HEK293 (cell line): Measurements from ENCODE around the gene MN1.

Experiments
- BCL11B ChIP-seq: fragments of 450-650 bp; formaldehyde crosslinking; IDR thresholded peaks from 2 replicates; pipeline ENCODE4 v1.5.1; 2016; ENCODE audit warnings: low read depth, missing biosample characterization, missing genetic modification characterization
- GFI1B ChIP-seq: fragments of 450-650 bp; formaldehyde crosslinking; IDR thresholded peaks from 2 replicates; pipeline ENCODE4 v1.5.1; 2016; ENCODE audit warnings: missing biosample characterization, missing genetic modification characterization
- GLIS2 ChIP-seq: fragments of 450-650 bp; formaldehyde crosslinking; IDR thresholded peaks from 2 replicates; pipeline ENCODE4 v1.5.1; 2016; ENCODE audit warnings: missing biosample characterization, missing genetic modification characterization
- KLF9 ChIP-seq: fragments of 450-650 bp; formaldehyde crosslinking; IDR thresholded peaks from 2 replicates; pipeline ENCODE4 v1.5.1; 2016; ENCODE audit warnings: missing biosample characterization, missing genetic modification characterization, low read depth
- MYNN ChIP-seq: fragments of 450-650 bp; formaldehyde crosslinking; IDR thresholded peaks from 2 replicates; pipeline ENCODE4 v1.5.1; 2016; ENCODE audit warnings: missing biosample characterization, missing genetic modification characterization, borderline replicate concordance
- WT1 ChIP-seq: fragments of 450-650 bp; formaldehyde crosslinking; IDR thresholded peaks from 2 replicates; pipeline ENCODE4 v1.5.1; 2016; ENCODE audit warnings: missing biosample characterization, missing genetic modification characterization
- ZBTB20 ChIP-seq: fragments of 450-650 bp; formaldehyde crosslinking; IDR thresholded peaks from 2 replicates; pipeline ENCODE4 v1.5.1; 2016; ENCODE audit warnings: missing biosample characterization, missing genetic modification characterization
- ZBTB48 ChIP-seq: fragments of 450-650 bp; formaldehyde crosslinking; IDR thresholded peaks from 2 replicates; pipeline ENCODE4 v1.5.1; 2016; ENCODE audit warnings: missing biosample characterization, missing genetic modification characterization
- ZBTB7A ChIP-seq: fragments of 450-650 bp; formaldehyde crosslinking; IDR thresholded peaks from 2 replicates; pipeline ENCODE4 v1.5.1; 2016; ENCODE audit warnings: low read depth, missing biosample characterization, missing genetic modification characterization
- ZEB2 ChIP-seq: fragments of 450-650 bp; formaldehyde crosslinking; IDR thresholded peaks from 2 replicates; pipeline ENCODE4 v1.5.1; 2016; ENCODE audit warnings: missing biosample characterization, missing genetic modification characterization
- ZFP69B ChIP-seq: fragments of 450-650 bp; formaldehyde crosslinking; IDR thresholded peaks from 2 replicates; pipeline ENCODE4 v1.5.1; 2016; ENCODE audit warnings: missing biosample characterization, missing genetic modification characterization
- ZNF138 ChIP-seq: fragments of 450-650 bp; formaldehyde crosslinking; IDR thresholded peaks from 2 replicates; pipeline ENCODE4 v1.5.1; 2016; ENCODE audit warnings: missing biosample characterization, missing genetic modification characterization, borderline replicate concordance
- ZNF140 ChIP-seq: fragments of 450-650 bp; formaldehyde crosslinking; IDR thresholded peaks from 2 replicates; pipeline ENCODE4 v1.5.1; 2016; ENCODE audit warnings: missing biosample characterization, missing genetic modification characterization
- ZNF174 ChIP-seq: fragments of 450-650 bp; formaldehyde crosslinking; IDR thresholded peaks from 2 replicates; pipeline ENCODE4 v1.5.0; 2017; ENCODE audit warnings: missing biosample characterization, mild to moderate bottlenecking, missing genetic modification characterization
- ZNF548 ChIP-seq: fragments of 450-650 bp; formaldehyde crosslinking; IDR thresholded peaks from 2 replicates; pipeline ENCODE4 v1.5.1; 2016; ENCODE audit warnings: missing biosample characterization, missing genetic modification characterization
- ZNF610 ChIP-seq: fragments of 450-650 bp; formaldehyde crosslinking; IDR thresholded peaks from 2 replicates; pipeline ENCODE4 v1.5.1; 2016; ENCODE audit warnings: missing biosample characterization, missing genetic modification characterization, borderline replicate concordance
- ZNF701 ChIP-seq: fragments of 450-650 bp; formaldehyde crosslinking; IDR thresholded peaks from 2 replicates; pipeline ENCODE4 v1.5.1; 2016; ENCODE audit warnings: missing biosample characterization, missing genetic modification characterization
- ZNF776 ChIP-seq: fragments of 450-650 bp; formaldehyde crosslinking; IDR thresholded peaks from 2 replicates; pipeline ENCODE4 v1.5.0; 2017; ENCODE audit warnings: missing biosample characterization, missing genetic modification characterization, borderline replicate concordance
- ZNF777 ChIP-seq: fragments of 450-650 bp; formaldehyde crosslinking; IDR thresholded peaks from 2 replicates; pipeline ENCODE4 v1.5.1; 2017; ENCODE audit warnings: missing biosample characterization, missing genetic modification characterization, borderline replicate concordance
- TF ChIP-seq, protein P1 (sequence below): fragments of 450-650 bp; formaldehyde crosslinking; IDR thresholded peaks from 2 replicates; pipeline ENCODE4 v1.5.1; 2016; ENCODE audit warnings: missing biosample characterization, missing genetic modification characterization
- TF ChIP-seq, protein P2 (sequence below): fragments of 450-650 bp; formaldehyde crosslinking; IDR thresholded peaks from 2 replicates; pipeline ENCODE4; 2016; ENCODE audit warnings: missing biosample characterization, missing genetic modification characterization
- TF ChIP-seq, protein P3 (sequence below): fragments of 450-650 bp; formaldehyde crosslinking; IDR thresholded peaks from 2 replicates; pipeline ENCODE4 v1.5.1; 2017; ENCODE audit warnings: missing biosample characterization, missing genetic modification characterization
- TF ChIP-seq, protein P4 (sequence below): fragments of 450-650 bp; formaldehyde crosslinking; IDR thresholded peaks from 2 replicates; pipeline ENCODE4 v1.5.1; 2016; ENCODE audit warnings: missing biosample characterization, missing genetic modification characterization, low read depth
- TF ChIP-seq, protein P5 (sequence below): fragments of 450-650 bp; formaldehyde crosslinking; IDR thresholded peaks from 2 replicates; pipeline ENCODE4 v1.5.1; 2016; ENCODE audit warnings: missing biosample characterization, missing genetic modification characterization
- TF ChIP-seq, protein P6 (sequence below): fragments of 450-650 bp; formaldehyde crosslinking; IDR thresholded peaks from 2 replicates; pipeline ENCODE4 v1.5.1; 2017; ENCODE audit warnings: missing biosample characterization, missing genetic modification characterization
- TF ChIP-seq, protein P7 (sequence below): sonication (generic); formaldehyde crosslinking; IDR thresholded peaks from 2 replicates; pipeline ENCODE4 v1.8.1; 2022; ENCODE audit warnings: mild to moderate bottlenecking, moderate library complexity, missing genetic modification reagents
- TF ChIP-seq, protein P8 (sequence below): fragments of 450-650 bp; formaldehyde crosslinking; IDR thresholded peaks from 2 replicates; pipeline ENCODE4 v1.5.1; 2017; ENCODE audit warnings: missing biosample characterization, mild to moderate bottlenecking, missing genetic modification characterization, moderate library complexity

The MN1 gene

DNA sequence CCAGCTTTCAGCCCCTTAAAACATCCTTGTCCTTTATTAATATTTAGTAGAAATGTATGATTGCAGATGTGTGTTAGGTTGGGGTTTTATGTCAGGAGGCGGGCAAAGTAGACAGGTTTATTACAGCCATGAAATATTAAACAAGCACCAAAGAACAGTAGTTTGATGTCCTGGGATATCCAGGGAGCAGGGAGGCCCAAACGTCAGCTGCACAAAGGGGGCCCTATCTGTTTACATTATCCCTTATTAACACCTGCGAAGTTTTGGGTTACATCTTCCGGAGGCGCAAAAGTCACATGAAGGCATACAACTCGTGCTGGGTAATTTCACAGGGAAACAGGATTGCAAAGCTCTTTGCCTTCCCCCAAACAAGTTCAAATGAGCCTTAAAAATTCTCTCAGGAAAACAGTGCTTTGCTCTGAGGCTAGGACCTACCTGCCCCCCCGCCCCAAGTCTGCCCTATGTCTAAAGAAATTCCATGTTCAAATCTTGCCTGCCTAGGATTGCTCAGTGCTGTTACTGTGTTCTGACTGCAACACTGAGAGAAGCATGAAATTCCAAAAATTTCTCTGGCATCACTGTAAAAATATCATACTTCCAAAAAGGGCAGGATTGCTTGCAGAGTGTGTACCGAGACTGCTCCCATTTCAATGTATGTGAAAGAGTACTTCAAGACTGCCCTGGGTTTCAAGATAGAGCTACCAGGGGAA is 8.9 kb downstream of the MN1 start (continued):
- TF ChIP-seq GLIS2 (no peak), ZEB2 (tag by site-specific recombination) (no peak), ZNF140 (tag by site-specific recombination) (no peak), ZBTB20 (tag by site-specific recombination) (0 out of 2 replicates have a peak, but pooled peaks have one; percentile 22), ZBTB7A (no peak), ZNF138 (no peak), ZFP69B (no peak), ZNF777 (no peak), ZNF776 (tag by site-specific recombination) (no peak), ZNF174 (no peak), MYNN (tag by site-specific recombination) (no peak), WT1 (tag by site-specific recombination) (peak; percentile 97), ZBTB48 (tag by site-specific recombination) (peak; percentile 83), ZNF701 (tag by site-specific recombination) (no peak), BCL11B (no peak), KLF9 (no peak), ZNF610 (tag by site-specific recombination) (no peak), ZNF548 (tag by site-specific recombination) (no peak), GFI1B (tag by site-specific recombination) (no peak)
- TF ChIP-seq, protein P1, sequence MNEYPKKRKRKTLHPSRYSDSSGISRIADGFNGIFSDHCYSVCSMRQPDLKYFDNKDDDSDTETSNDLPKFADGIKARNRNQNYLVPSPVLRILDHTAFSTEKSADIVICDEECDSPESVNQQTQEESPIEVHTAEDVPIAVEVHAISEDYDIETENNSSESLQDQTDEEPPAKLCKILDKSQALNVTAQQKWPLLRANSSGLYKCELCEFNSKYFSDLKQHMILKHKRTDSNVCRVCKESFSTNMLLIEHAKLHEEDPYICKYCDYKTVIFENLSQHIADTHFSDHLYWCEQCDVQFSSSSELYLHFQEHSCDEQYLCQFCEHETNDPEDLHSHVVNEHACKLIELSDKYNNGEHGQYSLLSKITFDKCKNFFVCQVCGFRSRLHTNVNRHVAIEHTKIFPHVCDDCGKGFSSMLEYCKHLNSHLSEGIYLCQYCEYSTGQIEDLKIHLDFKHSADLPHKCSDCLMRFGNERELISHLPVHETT (tag by site-specific recombination), result no peak
- TF ChIP-seq, protein P2, sequence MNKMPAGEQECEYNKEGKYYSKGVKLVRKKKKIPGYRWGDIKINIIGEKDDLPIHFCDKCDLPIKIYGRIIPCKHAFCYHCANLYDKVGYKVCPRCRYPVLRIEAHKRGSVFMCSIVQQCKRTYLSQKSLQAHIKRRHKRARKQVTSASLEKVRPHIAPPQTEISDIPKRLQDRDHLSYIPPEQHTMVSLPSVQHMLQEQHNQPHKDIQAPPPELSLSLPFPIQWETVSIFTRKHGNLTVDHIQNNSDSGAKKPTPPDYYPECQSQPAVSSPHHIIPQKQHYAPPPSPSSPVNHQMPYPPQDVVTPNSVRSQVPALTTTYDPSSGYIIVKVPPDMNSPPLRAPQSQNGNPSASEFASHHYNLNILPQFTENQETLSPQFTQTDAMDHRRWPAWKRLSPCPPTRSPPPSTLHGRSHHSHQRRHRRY (tag by site-specific recombination), result no peak
- TF ChIP-seq, protein P3, sequence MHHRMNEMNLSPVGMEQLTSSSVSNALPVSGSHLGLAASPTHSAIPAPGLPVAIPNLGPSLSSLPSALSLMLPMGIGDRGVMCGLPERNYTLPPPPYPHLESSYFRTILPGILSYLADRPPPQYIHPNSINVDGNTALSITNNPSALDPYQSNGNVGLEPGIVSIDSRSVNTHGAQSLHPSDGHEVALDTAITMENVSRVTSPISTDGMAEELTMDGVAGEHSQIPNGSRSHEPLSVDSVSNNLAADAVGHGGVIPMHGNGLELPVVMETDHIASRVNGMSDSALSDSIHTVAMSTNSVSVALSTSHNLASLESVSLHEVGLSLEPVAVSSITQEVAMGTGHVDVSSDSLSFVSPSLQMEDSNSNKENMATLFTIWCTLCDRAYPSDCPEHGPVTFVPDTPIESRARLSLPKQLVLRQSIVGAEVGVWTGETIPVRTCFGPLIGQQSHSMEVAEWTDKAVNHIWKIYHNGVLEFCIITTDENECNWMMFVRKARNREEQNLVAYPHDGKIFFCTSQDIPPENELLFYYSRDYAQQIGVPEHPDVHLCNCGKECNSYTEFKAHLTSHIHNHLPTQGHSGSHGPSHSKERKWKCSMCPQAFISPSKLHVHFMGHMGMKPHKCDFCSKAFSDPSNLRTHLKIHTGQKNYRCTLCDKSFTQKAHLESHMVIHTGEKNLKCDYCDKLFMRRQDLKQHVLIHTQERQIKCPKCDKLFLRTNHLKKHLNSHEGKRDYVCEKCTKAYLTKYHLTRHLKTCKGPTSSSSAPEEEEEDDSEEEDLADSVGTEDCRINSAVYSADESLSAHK (tag by site-specific recombination), result peak; percentile 27; the same call in 1 of the 2 replicates
- TF ChIP-seq, protein P4, sequence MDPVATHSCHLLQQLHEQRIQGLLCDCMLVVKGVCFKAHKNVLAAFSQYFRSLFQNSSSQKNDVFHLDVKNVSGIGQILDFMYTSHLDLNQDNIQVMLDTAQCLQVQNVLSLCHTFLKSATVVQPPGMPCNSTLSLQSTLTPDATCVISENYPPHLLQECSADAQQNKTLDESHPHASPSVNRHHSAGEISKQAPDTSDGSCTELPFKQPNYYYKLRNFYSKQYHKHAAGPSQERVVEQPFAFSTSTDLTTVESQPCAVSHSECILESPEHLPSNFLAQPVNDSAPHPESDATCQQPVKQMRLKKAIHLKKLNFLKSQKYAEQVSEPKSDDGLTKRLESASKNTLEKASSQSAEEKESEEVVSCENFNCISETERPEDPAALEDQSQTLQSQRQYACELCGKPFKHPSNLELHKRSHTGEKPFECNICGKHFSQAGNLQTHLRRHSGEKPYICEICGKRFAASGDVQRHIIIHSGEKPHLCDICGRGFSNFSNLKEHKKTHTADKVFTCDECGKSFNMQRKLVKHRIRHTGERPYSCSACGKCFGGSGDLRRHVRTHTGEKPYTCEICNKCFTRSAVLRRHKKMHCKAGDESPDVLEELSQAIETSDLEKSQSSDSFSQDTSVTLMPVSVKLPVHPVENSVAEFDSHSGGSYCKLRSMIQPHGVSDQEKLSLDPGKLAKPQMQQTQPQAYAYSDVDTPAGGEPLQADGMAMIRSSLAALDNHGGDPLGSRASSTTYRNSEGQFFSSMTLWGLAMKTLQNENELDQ (tag by site-specific recombination), result no peak
- TF ChIP-seq, protein P5, sequence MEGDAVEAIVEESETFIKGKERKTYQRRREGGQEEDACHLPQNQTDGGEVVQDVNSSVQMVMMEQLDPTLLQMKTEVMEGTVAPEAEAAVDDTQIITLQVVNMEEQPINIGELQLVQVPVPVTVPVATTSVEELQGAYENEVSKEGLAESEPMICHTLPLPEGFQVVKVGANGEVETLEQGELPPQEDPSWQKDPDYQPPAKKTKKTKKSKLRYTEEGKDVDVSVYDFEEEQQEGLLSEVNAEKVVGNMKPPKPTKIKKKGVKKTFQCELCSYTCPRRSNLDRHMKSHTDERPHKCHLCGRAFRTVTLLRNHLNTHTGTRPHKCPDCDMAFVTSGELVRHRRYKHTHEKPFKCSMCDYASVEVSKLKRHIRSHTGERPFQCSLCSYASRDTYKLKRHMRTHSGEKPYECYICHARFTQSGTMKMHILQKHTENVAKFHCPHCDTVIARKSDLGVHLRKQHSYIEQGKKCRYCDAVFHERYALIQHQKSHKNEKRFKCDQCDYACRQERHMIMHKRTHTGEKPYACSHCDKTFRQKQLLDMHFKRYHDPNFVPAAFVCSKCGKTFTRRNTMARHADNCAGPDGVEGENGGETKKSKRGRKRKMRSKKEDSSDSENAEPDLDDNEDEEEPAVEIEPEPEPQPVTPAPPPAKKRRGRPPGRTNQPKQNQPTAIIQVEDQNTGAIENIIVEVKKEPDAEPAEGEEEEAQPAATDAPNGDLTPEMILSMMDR (tag by site-specific recombination), result no peak
- TF ChIP-seq, protein P6, sequence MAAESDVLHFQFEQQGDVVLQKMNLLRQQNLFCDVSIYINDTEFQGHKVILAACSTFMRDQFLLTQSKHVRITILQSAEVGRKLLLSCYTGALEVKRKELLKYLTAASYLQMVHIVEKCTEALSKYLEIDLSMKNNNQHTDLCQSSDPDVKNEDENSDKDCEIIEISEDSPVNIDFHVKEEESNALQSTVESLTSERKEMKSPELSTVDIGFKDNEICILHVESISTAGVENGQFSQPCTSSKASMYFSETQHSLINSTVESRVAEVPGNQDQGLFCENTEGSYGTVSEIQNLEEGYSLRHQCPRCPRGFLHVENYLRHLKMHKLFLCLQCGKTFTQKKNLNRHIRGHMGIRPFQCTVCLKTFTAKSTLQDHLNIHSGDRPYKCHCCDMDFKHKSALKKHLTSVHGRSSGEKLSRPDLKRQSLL (tag by site-specific recombination), result no peak
- TF ChIP-seq, protein P7, sequence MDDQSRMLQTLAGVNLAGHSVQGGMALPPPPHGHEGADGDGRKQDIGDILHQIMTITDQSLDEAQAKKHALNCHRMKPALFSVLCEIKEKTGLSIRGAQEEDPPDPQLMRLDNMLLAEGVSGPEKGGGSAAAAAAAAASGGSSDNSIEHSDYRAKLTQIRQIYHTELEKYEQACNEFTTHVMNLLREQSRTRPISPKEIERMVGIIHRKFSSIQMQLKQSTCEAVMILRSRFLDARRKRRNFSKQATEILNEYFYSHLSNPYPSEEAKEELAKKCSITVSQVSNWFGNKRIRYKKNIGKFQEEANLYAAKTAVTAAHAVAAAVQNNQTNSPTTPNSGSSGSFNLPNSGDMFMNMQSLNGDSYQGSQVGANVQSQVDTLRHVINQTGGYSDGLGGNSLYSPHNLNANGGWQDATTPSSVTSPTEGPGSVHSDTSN (CRISPR knock-in tag), result no peak
- TF ChIP-seq, protein P8, sequence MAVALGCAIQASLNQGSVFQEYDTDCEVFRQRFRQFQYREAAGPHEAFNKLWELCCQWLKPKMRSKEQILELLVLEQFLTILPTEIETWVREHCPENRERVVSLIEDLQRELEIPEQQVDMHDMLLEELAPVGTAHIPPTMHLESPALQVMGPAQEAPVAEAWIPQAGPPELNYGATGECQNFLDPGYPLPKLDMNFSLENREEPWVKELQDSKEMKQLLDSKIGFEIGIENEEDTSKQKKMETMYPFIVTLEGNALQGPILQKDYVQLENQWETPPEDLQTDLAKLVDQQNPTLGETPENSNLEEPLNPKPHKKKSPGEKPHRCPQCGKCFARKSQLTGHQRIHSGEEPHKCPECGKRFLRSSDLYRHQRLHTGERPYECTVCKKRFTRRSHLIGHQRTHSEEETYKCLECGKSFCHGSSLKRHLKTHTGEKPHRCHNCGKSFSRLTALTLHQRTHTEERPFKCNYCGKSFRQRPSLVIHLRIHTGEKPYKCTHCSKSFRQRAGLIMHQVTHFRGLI (tag by site-specific recombination), result no peak
